Measurements from ENCODE around the gene SLC6A18.

SLC6A18 gene

DNA sequence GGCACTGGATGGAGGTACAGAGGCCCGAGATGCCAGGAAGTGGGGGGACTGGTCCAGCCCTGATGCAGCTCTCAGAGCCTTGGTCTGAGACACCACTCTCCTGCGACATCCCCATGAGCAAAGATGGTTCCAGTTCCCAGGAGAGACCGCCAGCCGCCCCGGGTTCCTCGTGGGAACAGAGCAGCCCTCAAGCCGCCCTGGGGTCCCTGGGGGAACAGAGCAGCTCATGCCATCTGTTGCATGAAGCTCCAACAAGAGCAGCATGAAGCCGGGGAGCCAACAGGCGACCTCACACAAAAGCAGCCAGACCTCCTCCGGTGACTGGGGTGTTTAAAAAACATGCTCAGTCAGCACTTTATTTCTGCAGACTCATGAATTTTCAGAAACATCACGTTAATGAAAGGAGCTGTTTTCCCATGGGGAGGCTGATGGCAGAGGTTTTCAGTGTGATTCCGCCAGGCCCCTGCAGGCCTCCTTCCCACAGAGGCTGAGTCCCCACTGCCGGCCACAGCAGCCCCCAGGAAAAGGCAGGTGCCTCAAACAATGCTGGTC lies 6.2 kb downstream of the SLC6A18 start:
- DNase-seq (ENCODE audit: low spot score) = no peak

- DNase-seq (ENCODE audit: low spot score) = no peak
Measured at GRCh38 chr5:1232780-1233179, 7.6 kb downstream of the SLC6A18 start.

- DNase-seq (ENCODE audit: low spot score) = no peak
Measured at GRCh38 chr5:1235379-1235778, 10.2 kb downstream of the SLC6A18 start.

DNA sequence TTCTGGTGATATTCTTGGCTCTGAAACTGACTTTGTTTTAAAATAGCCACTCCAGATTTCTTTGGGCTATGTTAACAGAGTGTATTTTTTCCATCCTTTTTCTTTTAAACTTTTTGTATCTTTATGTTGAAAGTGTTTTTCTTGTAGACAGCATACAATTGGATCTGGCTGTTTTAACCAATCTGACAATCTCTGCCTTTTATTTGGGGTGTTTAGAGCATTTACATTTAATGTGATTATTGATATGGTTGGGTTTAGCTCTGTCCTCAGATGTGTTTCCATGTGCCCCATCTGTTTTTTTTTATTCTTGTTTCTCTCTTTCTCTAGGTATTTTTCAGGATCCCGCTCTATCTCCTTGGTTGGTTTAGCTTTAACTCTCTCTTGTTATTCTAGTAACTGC lies 10.7 kb downstream of the SLC6A18 start:
- no peak for DNase-seq (ENCODE audit: low spot score)

- DNase-seq (ENCODE audit: low spot score) = no peak
Measured at GRCh38 chr5:1239505-1240251, 14.5 kb downstream of the SLC6A18 start.

DNA sequence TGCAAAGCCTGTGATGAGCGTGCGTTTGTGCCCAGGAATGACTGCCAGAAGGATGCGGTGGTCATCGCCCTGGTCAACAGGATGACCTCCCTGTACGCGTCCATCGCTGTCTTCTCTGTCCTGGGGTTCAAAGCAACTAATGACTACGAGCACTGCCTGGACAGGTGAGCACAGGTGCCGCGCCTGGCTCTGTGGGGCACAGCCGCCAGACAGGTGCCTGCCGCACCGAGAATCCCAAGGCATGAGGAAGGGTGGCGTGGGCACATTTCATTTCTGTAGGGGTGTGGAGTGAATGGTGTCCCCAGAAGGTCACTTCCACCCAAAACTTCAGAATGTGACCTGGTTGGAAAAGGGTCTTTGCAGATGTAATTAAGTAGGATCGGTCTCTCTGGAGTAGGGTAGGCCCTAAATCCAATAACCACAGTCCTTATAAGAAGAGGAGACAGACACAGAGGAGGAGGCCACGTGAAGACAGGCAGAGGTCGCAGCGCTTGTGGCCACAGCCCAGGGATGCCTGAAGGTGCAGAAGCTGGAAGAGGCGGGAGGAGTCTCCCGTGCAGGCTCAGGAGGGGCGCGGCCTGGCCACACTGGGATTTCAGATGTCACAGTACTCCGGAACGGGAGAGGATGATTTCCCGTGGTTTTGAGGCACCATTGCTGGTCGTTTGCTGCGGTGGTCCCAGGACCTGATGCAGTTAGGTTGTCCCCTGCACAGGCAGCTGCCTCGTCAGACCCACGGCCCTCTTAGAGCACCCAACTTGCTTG lies 15.5 kb downstream of the SLC6A18 start:
- no peak for DNase-seq (ENCODE audit: low spot score)

- DNase-seq (ENCODE audit: low spot score) = no peak
Measured at GRCh38 chr5:1241509-1242080, 16.4 kb downstream of the SLC6A18 start.

DNA sequence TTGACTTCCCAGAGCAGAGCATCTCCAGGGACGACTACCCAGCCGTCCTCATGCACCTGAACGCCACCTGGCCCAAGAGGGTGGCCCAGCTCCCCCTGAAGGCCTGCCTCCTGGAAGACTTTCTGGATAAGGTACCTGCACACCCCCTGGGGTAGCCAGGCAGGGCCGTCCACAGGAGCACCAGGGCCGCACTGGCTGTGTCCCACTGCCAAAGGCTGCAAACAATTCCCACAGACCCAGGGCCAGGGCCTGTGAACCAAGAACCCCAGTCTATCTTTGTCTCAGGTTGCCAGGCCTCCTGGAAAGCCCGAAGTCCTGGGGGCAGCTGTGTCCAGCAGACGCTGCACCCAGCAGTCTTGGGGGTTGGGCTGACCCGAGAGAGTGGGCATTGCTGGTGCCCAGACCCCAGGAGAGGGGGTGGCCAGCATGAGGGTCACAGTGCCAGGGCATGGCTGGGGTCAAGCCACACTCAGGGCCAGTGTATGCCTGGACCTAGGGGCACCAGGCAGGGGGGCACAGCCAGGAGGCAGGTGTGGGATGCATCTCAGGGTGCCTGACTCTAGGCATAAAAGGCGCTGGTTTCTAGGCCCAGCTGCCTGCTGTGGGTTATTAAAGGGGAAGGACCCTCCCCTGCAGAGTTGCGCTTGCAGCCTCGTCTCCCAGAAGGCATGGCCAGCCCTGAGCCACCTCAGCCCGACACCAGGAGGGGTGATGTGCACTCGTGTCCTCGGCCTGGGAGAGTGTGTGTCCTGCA lies 17.7 kb downstream of the SLC6A18 start:
- no peak for DNase-seq (ENCODE audit: low spot score)

GRCh38 chr5:1243487-1244130 lies 18.4 kb downstream of the SLC6A18 start:
- no peak for DNase-seq (ENCODE audit: low spot score)

- no peak for DNase-seq (ENCODE audit: low spot score)
Measured at GRCh38 chr5:1244255-1244654, 19.1 kb downstream of the SLC6A18 start.

DNA sequence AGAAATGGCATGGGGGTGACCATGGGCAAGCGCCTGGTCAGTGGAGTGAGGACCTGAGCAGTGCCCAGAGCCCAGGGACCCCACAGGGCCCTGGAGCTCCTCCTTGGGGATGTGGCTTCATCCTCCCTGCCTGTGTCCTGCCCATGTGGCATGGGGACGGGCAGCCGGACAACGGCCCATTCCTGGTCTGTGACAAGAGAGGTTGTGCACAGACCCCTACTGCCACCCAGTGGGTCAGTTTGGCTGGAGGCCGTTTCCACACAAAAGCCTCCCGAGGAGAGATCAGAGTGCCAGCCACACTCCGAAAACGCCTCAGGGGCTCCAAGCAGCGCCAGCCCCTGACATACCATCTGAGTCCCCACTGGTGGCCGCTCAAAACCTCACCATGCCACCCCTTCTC lies 19.8 kb downstream of the SLC6A18 start:
- peak; percentile 16 for DNase-seq (ENCODE audit: low spot score)

DNA sequence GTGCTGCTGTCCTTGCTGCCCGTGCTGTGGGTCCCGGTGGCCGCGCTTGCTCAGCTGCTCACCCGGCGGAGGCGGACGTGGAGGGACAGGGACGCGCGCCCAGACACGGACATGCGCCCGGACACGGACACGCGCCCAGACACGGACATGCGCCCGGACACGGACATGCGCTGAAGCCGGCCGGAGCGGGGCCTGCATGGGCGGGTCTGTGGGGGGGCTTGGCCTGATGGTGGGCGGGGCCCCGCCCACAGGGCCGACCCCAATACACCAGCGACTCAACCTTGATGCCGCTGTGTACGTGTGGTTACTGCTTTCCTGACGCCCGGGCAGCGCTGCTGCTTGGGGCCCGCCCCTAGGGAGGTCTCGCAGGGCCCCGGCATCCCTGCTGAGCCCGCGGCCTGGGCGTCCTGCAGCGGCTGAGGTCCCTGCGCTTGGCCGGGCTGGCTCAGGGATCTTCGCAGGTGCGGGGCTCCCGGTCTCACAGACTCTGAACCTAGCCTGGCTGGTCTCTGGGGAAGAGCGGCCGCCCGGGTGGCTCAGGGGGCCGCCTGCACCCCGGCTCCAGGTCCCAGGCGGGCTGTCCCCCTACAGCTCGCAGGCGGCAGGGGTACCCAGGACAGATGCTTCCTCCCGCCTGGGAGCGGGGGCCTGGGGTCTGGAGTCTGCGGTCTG lies 20.9 kb downstream of the SLC6A18 start:
- no peak for DNase-seq (ENCODE audit: low spot score)

DNA sequence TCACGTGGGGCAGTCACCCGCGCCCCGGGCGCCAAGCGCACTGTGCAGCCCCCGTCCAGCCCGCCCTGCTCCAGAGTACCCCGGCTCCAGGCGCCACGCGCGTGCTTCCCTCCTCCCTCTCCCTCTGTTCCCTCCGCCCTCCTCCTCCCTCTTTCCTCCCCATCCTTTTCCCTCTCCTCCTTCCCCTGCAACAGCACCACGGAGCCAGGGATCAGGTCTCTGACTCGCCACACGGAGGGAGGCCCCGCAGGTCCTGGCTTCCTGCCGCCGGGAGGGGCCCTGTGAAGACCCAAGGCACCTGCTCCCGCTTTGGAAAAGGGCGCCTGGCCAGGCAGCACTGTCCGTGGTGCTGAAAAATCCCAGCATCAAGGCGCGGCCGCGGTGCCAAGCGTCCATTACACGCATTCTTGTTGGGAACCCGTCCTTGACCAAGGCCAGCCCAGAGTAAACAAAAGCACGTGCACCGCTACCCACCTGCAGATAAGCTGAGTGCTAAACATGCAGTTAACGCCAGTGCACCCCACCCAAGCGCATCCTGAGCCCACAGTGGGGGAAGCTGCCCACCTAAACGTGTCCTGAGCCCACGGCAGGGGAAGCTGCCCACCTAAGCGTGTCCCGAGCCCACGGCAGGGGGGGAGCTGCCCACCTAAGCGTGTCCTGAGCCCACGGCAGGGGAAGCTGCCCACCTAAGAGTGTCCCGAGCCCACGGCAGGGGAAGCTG lies 21.7 kb downstream of the SLC6A18 start:
- no peak for DNase-seq (ENCODE audit: low spot score)

DNA sequence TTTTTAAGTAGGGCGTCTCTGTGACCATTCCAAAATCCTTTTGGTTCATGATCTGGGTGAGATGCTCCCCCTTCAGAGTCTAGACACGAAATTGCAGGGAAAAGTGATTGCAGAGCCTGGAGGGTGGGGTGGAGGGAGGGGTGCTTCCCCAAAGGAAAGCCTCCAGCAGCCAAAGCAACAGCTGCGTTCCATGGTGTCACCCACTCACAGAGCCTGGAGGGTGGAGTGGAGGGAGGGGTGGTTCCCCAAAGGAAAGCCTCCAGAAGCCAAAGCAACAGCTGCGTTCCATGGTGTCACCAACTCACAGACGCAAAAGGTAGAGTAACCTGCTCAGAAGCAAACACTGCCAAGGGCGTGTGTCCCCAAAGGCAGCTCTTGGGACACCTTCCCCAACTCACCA lies 22.6 kb downstream of the SLC6A18 start:
- no peak for DNase-seq (ENCODE audit: low spot score)

- no peak for DNase-seq (ENCODE audit: low spot score)
Measured at GRCh38 chr5:1249366-1250280, 24.4 kb downstream of the SLC6A18 start.

GRCh38 chr5:1251678-1252580 lies 26.7 kb downstream of the SLC6A18 start:
- DNase-seq (ENCODE audit: low spot score) = no peak

- no peak for DNase-seq (ENCODE audit: low spot score)
Measured at GRCh38 chr5:1252681-1253080, 27.5 kb downstream of the SLC6A18 start.

GRCh38 chr5:1253456-1254105 lies 28.4 kb downstream of the SLC6A18 start:
- no peak for DNase-seq (ENCODE audit: low spot score)

Measured in globus pallidus (tissue), 1 donor.